GM12801 (cell line): Measurements from ENCODE around the gene AK8.

Experiments used
- CTCF ChIP-seq: IDR thresholded peaks from one replicate; pipeline ENCODE4 v1.5.1; 2011; ENCODE audit warnings: control low read depth; ENCODE audit not compliant: insufficient read length; ENCODE audit errors: extremely low read depth

The AK8 gene

GRCh38 chr9:132791699-132792240 lies 86.3 kb downstream of the AK8 start:
- no peak for TF ChIP-seq CTCF

- TF ChIP-seq CTCF, result no peak
Observed at GRCh38 chr9:132789719-132790118, 88.4 kb downstream of the AK8 start.

- no peak for TF ChIP-seq CTCF
Observed at GRCh38 chr9:132788378-132788777, 89.7 kb downstream of the AK8 start.

GRCh38 chr9:132787748-132788159 lies 90.3 kb downstream of the AK8 start:
- no peak for TF ChIP-seq CTCF

DNA sequence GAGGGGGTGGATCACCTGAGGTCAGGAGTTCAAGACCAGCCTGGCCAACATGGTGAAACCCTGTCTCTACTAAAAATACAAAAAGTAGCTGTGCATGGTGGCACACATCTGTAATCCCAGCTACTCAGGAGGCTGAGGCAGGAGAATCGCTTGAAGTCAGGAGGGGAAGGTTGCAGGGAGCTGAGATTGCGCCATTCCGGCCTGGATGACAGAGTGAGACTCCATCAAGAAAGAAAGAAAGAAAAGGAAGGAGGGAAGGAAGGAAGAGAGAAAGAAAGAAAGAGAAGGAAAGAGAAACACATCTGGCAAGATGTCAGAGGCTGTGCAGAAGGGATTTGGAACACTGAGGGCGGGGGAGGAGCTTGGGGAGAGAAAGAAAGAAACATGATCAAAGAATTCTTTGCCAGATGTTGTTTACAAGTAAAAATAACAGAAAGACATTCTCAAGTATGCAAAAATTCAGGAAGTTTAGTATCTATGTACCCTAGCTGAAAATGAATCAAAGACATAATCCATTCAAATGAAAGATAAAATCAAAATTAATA lies 93.7 kb downstream of the AK8 start:
- TF ChIP-seq CTCF, result no peak

DNA sequence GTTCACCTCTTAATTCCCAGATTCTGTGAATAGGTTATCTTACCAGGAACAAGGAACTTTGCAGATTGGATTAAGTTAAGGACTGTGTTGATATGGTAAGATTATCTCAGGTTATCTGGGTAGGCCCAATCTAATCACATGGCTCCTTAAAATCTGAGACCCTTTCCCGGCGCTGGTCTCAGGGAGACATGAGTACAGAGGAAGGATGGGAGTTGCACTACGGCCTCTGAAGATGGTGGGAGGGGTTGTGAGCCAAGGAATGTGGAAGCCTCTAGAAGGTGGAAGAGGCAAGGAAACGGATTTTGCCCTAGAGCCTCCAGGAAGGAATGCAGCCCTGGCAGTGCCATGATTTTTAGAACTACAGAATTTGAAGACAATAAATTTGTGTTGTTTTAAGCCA lies 95.1 kb downstream of the AK8 start:
- no peak for TF ChIP-seq CTCF

- TF ChIP-seq CTCF, result no peak
Observed at GRCh38 chr9:132782037-132782436, 96.0 kb downstream of the AK8 start.
